Measurements from ENCODE around the gene TMEM178B. TPM values are rescaled to one million over a fixed set of nuclear protein-coding genes. Genes with fewer than 3 reads are reported as not detected.

The TMEM178B gene
- polyA plus RNA-seq, 2 of the 4 experiments (the other 2 are of a cell fraction), result 0.88 to 0.93 TPM

GRCh38 chr7:141410353-141411000 lies 336.6 kb downstream of the TMEM178B start:
- DNase-seq (ENCODE audit: low read depth in 1 of 2, low spot score in 1 of 2), result no peak
- no peak overlapping the region for H3K27ac ChIP-seq
- FAIRE-seq, result no peak
- no peak overlapping the region for H3K4me2 ChIP-seq
- ATAC-seq, result no peak
- CTCF ChIA-PET, result no interaction called here
- no peak overlapping the region for H3K4me3 ChIP-seq
- 70% methylated on average over 7 of the region's 7 CpGs for WGBS (ENCODE audit: missing lambda C conversion rate)
- TF ChIP-seq KDM1A (IDR thresholded peaks at IDR 0.05; ENCODE audit: low read depth), result no peak
- TF ChIP-seq CHD2 (IDR thresholded peaks at IDR 0.05; ENCODE audit: low read length, partially characterized antibody), result no peak
- TF ChIP-seq ELK1 (IDR thresholded peaks at IDR 0.05; ENCODE audit: low read depth, low read length), result no peak
- TF ChIP-seq JUNB (IDR thresholded peaks at IDR 0.05), result no peak
- TF ChIP-seq POLR2AphosphoS2 (conservative IDR thresholded peaks at IDR 0.05; ENCODE audit: low read length), result no peak
- no peak for TF ChIP-seq BCL3 (IDR thresholded peaks at IDR 0.05)
- no peak for TF ChIP-seq ZSCAN20 (CRISPR knock-in tag; IDR thresholded peaks at IDR 0.05)
- TF ChIP-seq ZC3H11A (IDR thresholded peaks at IDR 0.05), result no peak
- no peak for TF ChIP-seq RARB (CRISPR knock-in tag; IDR thresholded peaks at IDR 0.05)
- no peak for TF ChIP-seq KDM5A (IDR thresholded peaks at IDR 0.05)
- TF ChIP-seq HDAC2 (IDR thresholded peaks at IDR 0.05), result no peak
- TF ChIP-seq MAX (IDR thresholded peaks at IDR 0.05), result no peak
- POLR2A ChIA-PET, result no interaction called here
- no peaks in the 10 kb centered on the region for H3K9me3 ChIP-seq
- H3K4me1 ChIP-seq, result no peaks in the 10 kb centered on the region

GRCh38 chr7:141411133-141411532 lies 337.3 kb downstream of the TMEM178B start:
- TF ChIP-seq CEBPB (IDR thresholded peaks at IDR 0.05) (peak; percentile 81 to 87; a peak in 3 of 4 replicates), JUNB (IDR thresholded peaks at IDR 0.05) (no peak)
- H3K4me1 ChIP-seq, result no peaks in the 10 kb centered on the region
- ChIA-PET POLR2A (no interaction called here), CTCF (no interaction called here)
- FAIRE-seq (no peak), ATAC-seq (no peak), DNase-seq (ENCODE audit: low read depth in 1 of 2, low spot score in 1 of 2) (no peak)
- no peaks in the 10 kb centered on the region for H3K9me3 ChIP-seq
- H3K27ac ChIP-seq, result no peak overlapping the region
- 59% methylated on average over 4 of the region's 4 CpGs for WGBS (ENCODE audit: missing lambda C conversion rate)
- H3K4me3 ChIP-seq, result no peak overlapping the region
- H3K4me2 ChIP-seq, result no peak overlapping the region

- ATAC-seq, result no peak
- FAIRE-seq, result no peak
- Histone ChIP-seq H3K9me3 (no peaks in the 10 kb centered on the region), H3K4me2 (no peak overlapping the region), H3K4me1 (no peaks in the 10 kb centered on the region), H3K27ac (no peak overlapping the region), H3K4me3 (no peak overlapping the region)
- ChIA-PET CTCF (no interaction called here), POLR2A (no interaction called here)
- WGBS (ENCODE audit: missing lambda C conversion rate), result 41% methylated on average over 3 of the region's 3 CpGs
- no peak for TF ChIP-seq EP300 (IDR thresholded peaks at IDR 0.05)
- TF ChIP-seq HOXB13 (CRISPR knock-in tag; IDR thresholded peaks at IDR 0.05; ENCODE audit: low read depth), result no peak
- no peak for TF ChIP-seq HOXB5 (CRISPR knock-in tag; IDR thresholded peaks at IDR 0.05)
- TF ChIP-seq TFCP2L1 (CRISPR knock-in tag; IDR thresholded peaks at IDR 0.05), result no peak
- TF ChIP-seq HDAC2 (IDR thresholded peaks at IDR 0.05), result no peak
- no peak for TF ChIP-seq HMGXB4 (CRISPR knock-in tag; IDR thresholded peaks at IDR 0.05; ENCODE audit: borderline replicate concordance)
- TF ChIP-seq FOXS1 (CRISPR knock-in tag; IDR thresholded peaks at IDR 0.05), result no peak
- TF ChIP-seq CBX8 (IDR thresholded peaks at IDR 0.05), result no peak
- TF ChIP-seq NFE2L2 (conservative IDR thresholded peaks at IDR 0.05; ENCODE audit: low read length), result no peak
- TF ChIP-seq RCOR1 (IDR thresholded peaks at IDR 0.05; ENCODE audit: low read depth, low read length), result no peak
- no peak for TF ChIP-seq PBX3 (IDR thresholded peaks at IDR 0.05)
- no peak for DNase-seq (ENCODE audit: low read depth in 1 of 2, low spot score in 1 of 2)
Measured at GRCh38 chr7:141415999-141416398, 342.1 kb downstream of the TMEM178B start.

Measured in A549 (cell line).